Stomach (tissue), 9 donors: ENCODE data around the gene GDPD2. TPM values are rescaled to one million over a fixed set of nuclear protein-coding genes. Genes with fewer than 3 reads are reported as not detected.

Source experiments
- DNase-seq, 2 donors: peaks; one replicate each; pipeline versions ENCODE4 v3.0.0 to v3.0.0-alpha.2; 2013 to 2019
- H3K27ac ChIP-seq, 5 donors: fragments of 200-600 bp in 4 of 5; sonication (generic) in 4 of 5; one replicate each; pipeline ENCODE4 v1.5.1; 2013 to 2019; ENCODE audit warnings: mild to moderate bottlenecking in 1 of 5, moderate library complexity in 1 of 5
- H3K27me3 ChIP-seq, 3 donors: fragments of 200-600 bp; sonication (generic); one replicate each; pipeline ENCODE4 v1.5.1; 2017 to 2019; ENCODE audit warnings: mixed run types in 1 of 3
- H3K36me3 ChIP-seq, 4 donors: fragments of 200-600 bp; sonication (generic); 1 replicate in 3 of 4; 2 replicates in 1 of 4; pipeline ENCODE4 v1.5.1; 2016 to 2019
- H3K4me1 ChIP-seq, 4 donors: fragments of 200-600 bp; sonication (generic); one replicate each; pipeline ENCODE4 v1.5.1; 2016 to 2019
- H3K4me3 ChIP-seq, 4 donors: fragments of 200-600 bp; sonication (generic) in 3 of 4; one replicate each; pipeline ENCODE4 v1.5.1; 2016 to 2019; ENCODE audit warnings: mild to moderate bottlenecking in 1 of 4
- H3K9me3 ChIP-seq, 4 donors: fragments of 200-600 bp; sonication (generic); one replicate each; pipeline ENCODE4 v1.5.1; 2016 to 2019
- CTCF ChIP-seq, 7 experiments: fragments of 450-650 bp in 4 of 7; fragments of 200-600 bp in 3 of 7; sonication (generic) in 3 of 7; IDR thresholded peaks; one replicate each; pipeline ENCODE4 v1.5.1; 2016 to 2019; ENCODE audit warnings: antibody characterized with exemption in 7 of 7, control low read depth in 2 of 7, mild to moderate bottlenecking in 1 of 7
- EP300 ChIP-seq: sonication (generic); formaldehyde crosslinking; IDR thresholded peaks from one replicate; pipeline ENCODE4 v1.6.1; 2017; ENCODE audit warnings: antibody characterized with exemption
- POLR2A ChIP-seq, 4 donors: fragments of 450-650 bp; IDR thresholded peaks; one replicate each; pipeline ENCODE4 v1.6.1; 2016; ENCODE audit warnings: antibody characterized with exemption in 4 of 4, control low read depth in 2 of 4, mild to moderate bottlenecking in 1 of 4, moderate library complexity in 1 of 4
- POLR2AphosphoS5 ChIP-seq, 3 donors: sonication (generic); formaldehyde crosslinking; IDR thresholded peaks; one replicate each; pipeline ENCODE4 v1.6.1; 2016; ENCODE audit warnings: antibody characterized with exemption in 3 of 3
- WGBS, 5 donors: extraction: QIAGEN DNeasy Blood & Tissue Kit in 3 of 5; methylation state at CpG; one replicate each; pipeline versions ENCODE4 v1.1.5 to v1.1.7; 2013 to 2018; 5-methylcytosine and 5-hydroxymethylcytosine counted together
- intact Hi-C: fragments of 100-400 bp; cut with DNase I; formaldehyde crosslinking; loops from one replicate; pipeline ENCODE4 v1.15.1; 2023; ENCODE audit warnings: low total_unique reads
- polyA plus RNA-seq, 3 donors: library from polyadenylated mRNA; stranded (reverse); fragments of 200-250 nt; gene quantifications; one replicate each; pipeline ENCODE4 v1.2.3, GENCODE V29; 2013
- total RNA-seq, 5 donors: library from RNA; depleted of rRNA; stranded (reverse); fragments of >200 nt; gene quantifications; one replicate each; pipeline versions ENCODE4 v1.1.0 to v1.2.3, GENCODE V29; 2014 to 2016
- donor health status: healthy with polysubstance abuse.
- donor health status: Bipolar disorder and iron deficiency.
- donor health status: healthy.

The GDPD2 gene
- total and polyA plus RNA-seq, 8 donors, result 0.18 to 18.2 (median 1.3) TPM; not detected in 5

- Histone ChIP-seq H3K27me3 (peaks cover 0 to 22% (median 2%) of the 10 kb centered on the region in 3 donors), H3K27ac (no peak overlapping the region), H3K9me3 (no peaks in the 10 kb centered on the region), H3K36me3 (no peaks in the 10 kb centered on the region), H3K4me1 (peaks cover 0 to 9% (median 4%) of the 10 kb centered on the region in 4 donors), H3K4me3 (no peak overlapping the region)
- WGBS, 5 donors, result 73 to 88% (median 82%) methylated on average over 8 of the region's 8 CpGs
- no peak for DNase-seq
- intact Hi-C loops, result no loop called here
- no peak for TF ChIP-seq EP300
- TF ChIP-seq POLR2A (IDR thresholded peaks at IDR 0.05), result no peak
- TF ChIP-seq CTCF (IDR thresholded peaks at IDR 0.05), result no peak
- TF ChIP-seq POLR2AphosphoS5 (IDR thresholded peaks at IDR 0.05), result no peak
These were observed 15.0 kb downstream of the GDPD2 start for GRCh38 chrX:70437921-70438665.

GRCh38 chrX:70439016-70439415, 15.9 kb downstream of the GDPD2 start:
- peaks cover 0 to 24% (median 11%) of the 10 kb centered on the region in 3 donors for H3K27me3 ChIP-seq
- no peaks in the 10 kb centered on the region for H3K36me3 ChIP-seq
- H3K4me1 ChIP-seq, result peaks cover 0 to 9% (median 4%) of the 10 kb centered on the region in 4 donors
- H3K4me3 ChIP-seq, result no peak overlapping the region
- no peaks in the 10 kb centered on the region for H3K9me3 ChIP-seq
- no peak for DNase-seq
- 5 to 45% (median 29%) methylated on average over 1 of the region's 1 CpG for WGBS, 5 donors
- no peak for TF ChIP-seq CTCF (IDR thresholded peaks at IDR 0.05)
- no peak for TF ChIP-seq POLR2A (IDR thresholded peaks at IDR 0.05)
- no peak for TF ChIP-seq EP300
- no peak for TF ChIP-seq POLR2AphosphoS5 (IDR thresholded peaks at IDR 0.05)
- intact Hi-C loops, result no loop called here
- no peak overlapping the region for H3K27ac ChIP-seq

GRCh38 chrX:70442224-70442623, 19.1 kb downstream of the GDPD2 start:
- no peak for DNase-seq
- no peaks in the 10 kb centered on the region for H3K9me3 ChIP-seq
- 55 to 63% (median 62%) methylated on average over 6 of the region's 6 CpGs for WGBS, 5 donors
- no peak overlapping the region for H3K27ac ChIP-seq
- peaks cover 0 to 10% (median 7%) of the 10 kb centered on the region in 4 donors for H3K4me1 ChIP-seq
- no peak overlapping the region for H3K4me3 ChIP-seq
- peaks cover 0 to 43% (median 36%) of the 10 kb centered on the region in 3 donors for H3K27me3 ChIP-seq
- no peaks in the 10 kb centered on the region for H3K36me3 ChIP-seq
- no peak for TF ChIP-seq POLR2AphosphoS5 (IDR thresholded peaks at IDR 0.05)
- no peak for TF ChIP-seq POLR2A (IDR thresholded peaks at IDR 0.05)
- TF ChIP-seq CTCF (IDR thresholded peaks at IDR 0.05), result no peak
- no peak for TF ChIP-seq EP300
- intact Hi-C loops, result no loop called here

GRCh38 chrX:70444326-70444945, 21.3 kb downstream of the GDPD2 start, which contains the start of gene DLG3:
Gene DLG3, plus strand, starts transcription at chrX:70444835. Its CDS starts 367 bp downstream, at chrX:70445202.
- Histone ChIP-seq H3K27ac (no peak within 1 kb of the TSS), H3K36me3 (no peaks in the 10 kb centered on the region), H3K4me3 (peak within 1 kb of the TSS; percentile 27 to 46 (median 38)), H3K4me1 (peaks cover 0 to 10% (median 7%) of the 10 kb centered on the region in 4 donors), H3K27me3 (peaks cover 0 to 43% (median 36%) of the 10 kb centered on the region in 3 donors), H3K9me3 (no peaks in the 10 kb centered on the region)
- WGBS, 5 donors, result 7 to 26% (median 17%) methylated on average over 5 to 21 of the region's 21 CpGs
- intact Hi-C loops, result no loop called here
- DNase-seq, result peak in 1 of 2 donors; percentile 66
- TF ChIP-seq CTCF (IDR thresholded peaks at IDR 0.05) (no peak), POLR2A (IDR thresholded peaks at IDR 0.05) (no peak), POLR2AphosphoS5 (IDR thresholded peaks at IDR 0.05) (no peak), EP300 (no peak)
